Fibroblast of lung (primary cell): Measurements from ENCODE around the gene SMG7. TPM values are rescaled to one million over a fixed set of nuclear protein-coding genes. Genes with fewer than 3 reads are reported as not detected.

Experiments used
- DNase-seq, 2 donors: peaks; one replicate each; pipeline versions ENCODE4 v3.0.0 to v3.0.0-alpha.2; 2010; ENCODE audit warnings: low read depth in 2 of 2
- H2AFZ ChIP-seq: 2 replicates; pipeline ENCODE4 v1.5.1; 2012; ENCODE audit warnings: low read length, control low read depth, inconsistent platforms
- H3K27ac ChIP-seq: 2 replicates; pipeline ENCODE4 v1.5.1; 2011; ENCODE audit warnings: low read length, control low read depth; ENCODE audit not compliant: insufficient read depth
- H3K27me3 ChIP-seq: 2 replicates; pipeline ENCODE4 v1.5.1; 2011; ENCODE audit warnings: mild to moderate bottlenecking, low read length; ENCODE audit not compliant: control insufficient read depth, insufficient read depth
- H3K36me3 ChIP-seq: 2 replicates; pipeline ENCODE4 v1.5.1; 2011; ENCODE audit warnings: low read length; ENCODE audit not compliant: control insufficient read depth, insufficient read depth
- H3K4me1 ChIP-seq: 2 replicates; pipeline ENCODE4 v1.5.1; 2011; ENCODE audit warnings: low read length; ENCODE audit not compliant: control insufficient read depth, insufficient read depth; ENCODE audit errors: extremely low read depth
- H3K4me2 ChIP-seq: 2 replicates; pipeline ENCODE4 v1.5.1; 2011; ENCODE audit warnings: low read length, control low read depth; ENCODE audit not compliant: insufficient read depth; ENCODE audit errors: extremely low read depth
- H3K4me3 ChIP-seq, 4 experiments: fragments of 200-600 bp in 1 of 4; sonication (generic) in 1 of 4; replicated peaks in 1 of 4; 2 replicates each; pipeline ENCODE4 v1.5.1; 2011 to 2016; ENCODE audit warnings: low read length in 4 of 4, low read depth in 3 of 4, mild to moderate bottlenecking in 3 of 4, control low read depth in 2 of 4, inconsistent platforms in 1 of 4, mixed read lengths in 1 of 4; ENCODE audit not compliant: insufficient read depth in 1 of 4; ENCODE audit errors: control extremely low read depth in 1 of 4
- H3K79me2 ChIP-seq: 2 replicates; pipeline ENCODE4 v1.5.1; 2012; ENCODE audit warnings: mild to moderate bottlenecking, low read length, inconsistent platforms; ENCODE audit not compliant: control insufficient read depth, insufficient read depth
- H3K9ac ChIP-seq: 2 replicates; pipeline ENCODE4 v1.5.1; 2011; ENCODE audit warnings: mild to moderate bottlenecking, low read length, control low read depth; ENCODE audit not compliant: insufficient read depth
- H3K9me3 ChIP-seq: 2 replicates; pipeline ENCODE4 v1.5.1; 2012; ENCODE audit warnings: low read depth, low read length; ENCODE audit not compliant: control insufficient read depth, insufficient read depth
- H4K20me1 ChIP-seq: 2 replicates; pipeline ENCODE4 v1.5.1; 2011; ENCODE audit warnings: low read length; ENCODE audit not compliant: control insufficient read depth, insufficient read depth; ENCODE audit errors: extremely low read depth
- CTCF ChIP-seq, 2 donors: IDR thresholded peaks in 1 of 2; conservative IDR thresholded peaks in 1 of 2; 1 replicate in 1 of 2; 2 replicates in 1 of 2; pipeline ENCODE4 v1.5.1; 2011 to 2012; ENCODE audit warnings: low read length in 2 of 2, control low read depth in 1 of 2, inconsistent platforms in 1 of 2, low read depth in 1 of 2, mild to moderate bottlenecking in 1 of 2
- EZH2 ChIP-seq: IDR thresholded peaks from 2 replicates; pipeline ENCODE4 v1.5.1; 2012; ENCODE audit warnings: low read length, control low read depth, mild to moderate bottlenecking; ENCODE audit errors: missing control alignments
- polyA plus RNA-seq, 2 donors: library from polyadenylated mRNA; depleted of rRNA in 1 of 2; stranded (reverse) in 1 of 2; unstranded in 1 of 2; fragments of >200 nt; gene quantifications; 2 replicates each; pipeline ENCODE4 v1.2.1, GENCODE V29; 2011 to 2012; ENCODE audit warnings: missing spikeins in 1 of 2
- total RNA-seq: library from RNA; depleted of rRNA; stranded (reverse); fragments of >200 nt; gene quantifications from 2 replicates; pipeline ENCODE4 v1.2.1, GENCODE V29; 2014

Gene SMG7
- total and polyA plus RNA-seq, 2 donors (not counting 1 experiment from before 2014, with no cell fraction given): 23.1 to 30.7 TPM

- no peak for TF ChIP-seq EZH2
- TF ChIP-seq CTCF (conservative IDR thresholded peaks at IDR 0.05 in 1 of 2, IDR thresholded peaks at IDR 0.05 in 1 of 2; ENCODE audit: low read depth in 1 of 2, low read length in 2 of 2): no peak
- H3K4me2 ChIP-seq: no peak overlapping the region
- H3K9ac ChIP-seq: no peak overlapping the region
- no peaks in the 10 kb centered on the region for H3K79me2 ChIP-seq
- no peak for DNase-seq
- H3K27ac ChIP-seq: no peak overlapping the region
- peaks cover 5% of the 10 kb centered on the region for H3K27me3 ChIP-seq
- H2AFZ ChIP-seq: no peak overlapping the region
- no peaks in the 10 kb centered on the region for H3K36me3 ChIP-seq
- no peaks in the 10 kb centered on the region for H4K20me1 ChIP-seq
- H3K4me1 ChIP-seq: no peaks in the 10 kb centered on the region
- H3K9me3 ChIP-seq: no peaks in the 10 kb centered on the region
- H3K4me3 ChIP-seq: no peak overlapping the region
These were observed 109.9 kb downstream of the SMG7 start for GRCh38 chr1:183582021-183582713.

GRCh38 chr1:183583466-183583865 lies 111.2 kb downstream of the SMG7 start:
- no peak overlapping the region for H2AFZ ChIP-seq
- DNase-seq: peak in 1 of 2 donors; percentile 45
- TF ChIP-seq EZH2 (no peak), CTCF (conservative IDR thresholded peaks at IDR 0.05 in 1 of 2, IDR thresholded peaks at IDR 0.05 in 1 of 2; ENCODE audit: low read depth in 1 of 2, low read length in 2 of 2) (no peak)

GRCh38 chr1:183584147-183584546 lies 111.8 kb downstream of the SMG7 start:
- Histone ChIP-seq H3K4me2 (no peak overlapping the region), H3K27me3 (no peaks in the 10 kb centered on the region), H3K27ac (no peak overlapping the region), H3K9ac (no peak overlapping the region), H3K79me2 (no peaks in the 10 kb centered on the region), H2AFZ (no peak overlapping the region), H3K9me3 (no peaks in the 10 kb centered on the region), H4K20me1 (no peaks in the 10 kb centered on the region), H3K4me3 (no peak overlapping the region), H3K36me3 (no peaks in the 10 kb centered on the region), H3K4me1 (no peaks in the 10 kb centered on the region)
- TF ChIP-seq EZH2 (no peak), CTCF (conservative IDR thresholded peaks at IDR 0.05 in 1 of 2, IDR thresholded peaks at IDR 0.05 in 1 of 2; ENCODE audit: low read depth in 1 of 2, low read length in 2 of 2) (no peak)
- no peak for DNase-seq

More at GRCh38 chr1:183583466-183583865, 111.2 kb downstream of the SMG7 start:
- no peak overlapping the region for H3K9ac ChIP-seq
- no peaks in the 10 kb centered on the region for H3K4me1 ChIP-seq
- H3K4me3 ChIP-seq: no peak overlapping the region
- no peaks in the 10 kb centered on the region for H3K79me2 ChIP-seq
- H3K27ac ChIP-seq: no peak overlapping the region
- no peaks in the 10 kb centered on the region for H3K36me3 ChIP-seq
- no peaks in the 10 kb centered on the region for H3K27me3 ChIP-seq
- H4K20me1 ChIP-seq: no peaks in the 10 kb centered on the region
- no peaks in the 10 kb centered on the region for H3K9me3 ChIP-seq
- H3K4me2 ChIP-seq: no peak overlapping the region
